GM18909 (cell line): ENCODE data around the gene TMEM45B.
"Not testable (repeated sequence)": the region's sequence is repeated elsewhere in the genome, so short reads cannot be mapped to it uniquely, and the experiment has no call there.

Experiments
- ATAC-seq: cut with Tn5 transposase; IDR thresholded peaks from one replicate; pipeline ENCODE4 v1.9.1; 2021; ENCODE audit warnings: mild to moderate bottlenecking; ENCODE audit not compliant: unreplicated experiment, poor library complexity

The TMEM45B gene

DNA sequence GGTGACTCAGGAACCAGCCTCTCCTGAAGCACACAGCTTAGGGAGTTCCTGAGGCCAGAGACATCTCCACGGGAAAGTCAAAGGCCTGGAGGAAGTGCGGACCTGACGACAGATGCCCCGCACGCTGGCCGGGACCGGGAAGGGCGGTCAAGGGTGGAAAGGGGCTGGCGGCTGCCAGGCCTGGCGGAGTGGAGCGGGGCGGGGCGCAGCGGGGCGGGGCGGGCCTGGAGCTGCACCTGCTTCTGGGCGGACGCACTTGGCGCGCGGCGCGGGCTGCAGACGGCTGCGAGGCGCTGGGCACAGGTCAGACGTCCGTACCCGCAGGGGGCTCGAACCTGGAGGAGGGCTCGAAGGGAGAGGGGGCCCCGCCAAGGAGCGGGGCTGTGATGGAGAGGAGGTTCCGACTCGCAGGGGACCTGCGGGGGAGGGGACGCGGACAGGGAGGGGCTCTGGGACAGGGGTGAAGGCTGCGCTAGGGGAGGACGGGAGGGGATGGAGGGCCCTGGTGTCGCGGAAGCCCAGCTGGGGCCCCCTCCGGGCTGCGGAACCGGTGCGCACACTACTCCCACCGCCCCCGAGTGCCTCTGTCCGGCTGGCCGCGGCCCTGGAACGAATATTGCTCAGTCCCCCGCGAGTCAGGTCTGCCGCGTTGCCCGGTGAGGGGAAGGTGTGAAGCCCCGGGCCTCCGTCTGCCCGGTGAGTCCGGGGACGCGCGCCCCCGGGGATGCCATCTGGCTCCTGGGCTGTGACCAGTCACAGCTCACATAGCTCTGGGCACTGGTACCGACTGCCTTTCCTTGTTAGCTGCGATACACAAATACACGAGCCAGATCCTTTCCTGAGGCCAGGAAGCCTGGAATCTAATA, at the start of gene TMEM45B:
TSS of gene TMEM45B (plus strand) at position 253 of the 866 bp plus-strand sequence. CDS start 36,635 bp downstream, outside the sequence.
- ATAC-seq, result no peak

GRCh38 chr11:129766898-129767604, 48.6 kb upstream of the TMEM45B start:
- no peak for ATAC-seq

DNA sequence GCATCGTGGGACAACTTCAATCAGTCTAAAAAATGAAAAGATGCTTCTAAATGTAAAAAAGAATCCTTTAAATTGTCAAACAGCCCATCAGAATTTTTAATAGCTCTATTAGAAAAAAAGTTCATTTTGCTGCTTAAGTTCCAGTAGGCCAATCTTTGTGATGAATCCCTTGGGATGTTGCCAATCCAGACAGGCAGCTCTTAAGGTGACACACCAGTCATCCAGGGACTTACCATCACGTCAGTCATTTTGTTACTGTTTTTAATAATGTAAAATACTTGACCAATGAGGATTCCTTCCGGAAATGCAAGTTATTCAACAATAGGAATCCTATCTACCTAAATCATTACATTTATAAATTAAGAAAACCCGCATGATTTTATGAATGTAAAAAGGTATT, 47.8 kb upstream of the TMEM45B start:
- no peak for ATAC-seq

- ATAC-seq, result no peak
Measured at GRCh38 chr11:129768356-129768755, 47.3 kb upstream of the TMEM45B start.

- no peak for ATAC-seq
Measured at GRCh38 chr11:129769059-129769458, 46.6 kb upstream of the TMEM45B start.

DNA sequence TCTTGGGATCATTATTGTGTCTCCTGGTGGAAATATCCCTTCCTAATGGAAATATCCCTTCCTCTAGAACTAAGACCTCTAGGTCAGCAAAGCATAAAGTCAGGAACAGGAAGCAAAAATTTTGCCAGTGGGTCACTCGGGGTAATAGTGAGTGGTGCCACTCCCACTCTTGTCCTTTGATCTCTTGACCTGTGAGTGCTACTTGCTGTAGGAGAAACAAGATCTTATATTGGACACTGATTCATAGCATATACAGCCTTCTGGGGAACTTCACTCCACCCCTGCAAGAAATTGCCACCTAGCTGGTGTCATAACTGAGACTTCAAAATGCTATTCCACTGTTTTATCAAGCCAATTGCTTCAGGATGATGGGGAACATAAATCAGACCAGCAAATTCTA, 44.7 kb upstream of the TMEM45B start:
- no peak for ATAC-seq

DNA sequence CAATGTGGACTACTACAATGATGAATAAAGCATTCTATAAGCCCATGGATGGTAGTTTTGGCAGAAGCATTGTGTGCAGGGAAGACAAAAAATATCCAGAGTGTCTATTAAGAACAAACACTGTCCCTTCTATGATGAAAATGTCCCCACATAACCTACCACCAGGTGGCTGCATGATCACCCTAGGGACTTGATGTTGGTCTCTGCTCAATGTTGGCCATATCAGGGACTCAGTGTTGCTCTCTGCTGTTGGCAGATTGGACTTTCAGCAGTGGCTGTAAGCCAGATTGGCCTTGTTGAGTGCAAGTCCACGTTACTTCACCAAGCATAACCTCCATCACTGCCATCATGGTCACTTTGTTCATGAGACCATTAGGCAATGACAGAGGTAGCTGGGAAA, 44.2 kb upstream of the TMEM45B start:
- ATAC-seq, result not testable (repeated sequence)

- no peak for ATAC-seq
Measured at GRCh38 chr11:129778877-129779276, 36.8 kb upstream of the TMEM45B start.

GRCh38 chr11:129779342-129779741, 36.3 kb upstream of the TMEM45B start:
- ATAC-seq, result no peak

DNA sequence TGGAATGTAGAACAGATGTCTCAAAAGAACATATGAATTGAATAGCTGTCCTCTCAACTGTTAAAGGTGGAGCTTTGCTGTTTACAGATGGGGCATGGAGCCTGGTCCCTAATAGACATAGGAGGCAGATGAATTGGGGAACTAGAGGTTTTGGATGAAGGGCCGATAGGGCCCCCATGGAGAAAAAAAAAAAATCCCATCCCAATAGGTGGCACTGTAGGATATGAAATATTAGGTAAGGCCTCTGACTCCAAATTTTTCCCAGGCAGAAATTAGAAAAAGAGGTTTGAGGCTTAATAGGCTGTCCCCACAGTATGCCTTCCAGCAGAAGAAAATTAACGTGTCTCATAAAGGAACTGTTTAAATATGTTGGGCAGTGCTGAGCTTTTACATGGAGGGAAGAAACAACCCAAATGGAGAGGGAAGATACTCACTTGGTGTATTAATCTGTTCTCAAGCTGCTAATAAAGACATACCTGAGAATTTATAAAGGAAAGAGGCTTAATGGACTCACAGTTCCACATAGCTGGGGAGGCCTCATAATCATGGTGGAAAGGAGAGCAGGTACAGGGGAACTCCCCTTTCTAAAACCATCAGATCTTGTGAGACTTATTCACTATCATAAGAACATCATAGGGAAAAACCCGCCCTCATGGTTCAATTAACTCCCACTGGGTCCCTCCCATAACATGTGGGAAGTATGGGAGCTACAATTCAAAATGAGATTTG, 30.1 kb upstream of the TMEM45B start:
- no peak for ATAC-seq

DNA sequence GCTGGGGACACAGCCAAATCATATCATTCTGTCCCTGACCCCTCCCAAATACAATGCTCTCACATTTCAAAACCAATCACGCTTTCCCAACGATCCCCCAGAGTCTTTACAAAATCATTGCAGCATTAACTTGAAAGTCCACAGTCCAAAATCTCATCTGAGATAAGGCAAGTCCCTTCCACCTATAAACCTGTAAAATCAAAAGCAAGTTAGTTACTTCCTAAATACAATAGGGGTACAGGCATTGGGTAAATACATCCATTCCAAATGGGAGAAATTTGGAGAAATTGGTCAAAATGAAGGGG, 29.6 kb upstream of the TMEM45B start:
- ATAC-seq, result not testable (repeated sequence)

DNA sequence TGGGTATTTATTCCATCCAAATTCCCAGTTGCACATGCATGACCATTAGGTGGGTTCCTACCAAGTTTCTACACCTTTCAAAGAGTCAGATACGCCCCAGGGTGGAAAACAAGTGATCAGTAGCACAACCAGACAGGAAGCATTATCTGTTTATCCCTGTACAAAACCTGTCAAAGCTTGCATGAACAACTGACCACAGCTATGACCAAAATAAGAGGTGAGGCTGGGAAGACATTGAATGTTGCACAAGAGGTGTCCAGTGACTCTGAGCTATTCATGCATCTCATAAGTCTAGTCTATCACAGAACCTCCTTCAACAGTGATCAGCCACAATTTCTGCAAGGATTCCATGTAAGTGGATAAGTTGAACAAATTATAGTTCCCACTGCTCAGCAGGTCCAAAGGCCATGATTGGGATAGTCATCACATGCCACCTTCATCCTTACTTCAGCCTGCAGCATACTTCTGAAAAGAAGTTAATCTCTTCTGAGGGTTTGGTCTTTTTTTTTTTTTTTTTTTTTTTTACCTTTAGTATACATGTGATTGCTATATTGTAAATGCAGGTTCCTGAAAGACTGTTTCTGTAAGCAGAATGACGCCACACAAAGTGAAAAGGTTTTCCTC, 28.0 kb upstream of the TMEM45B start:
- ATAC-seq, result no peak

- no peak for ATAC-seq
Measured at GRCh38 chr11:129788278-129788677, 27.4 kb upstream of the TMEM45B start.

DNA sequence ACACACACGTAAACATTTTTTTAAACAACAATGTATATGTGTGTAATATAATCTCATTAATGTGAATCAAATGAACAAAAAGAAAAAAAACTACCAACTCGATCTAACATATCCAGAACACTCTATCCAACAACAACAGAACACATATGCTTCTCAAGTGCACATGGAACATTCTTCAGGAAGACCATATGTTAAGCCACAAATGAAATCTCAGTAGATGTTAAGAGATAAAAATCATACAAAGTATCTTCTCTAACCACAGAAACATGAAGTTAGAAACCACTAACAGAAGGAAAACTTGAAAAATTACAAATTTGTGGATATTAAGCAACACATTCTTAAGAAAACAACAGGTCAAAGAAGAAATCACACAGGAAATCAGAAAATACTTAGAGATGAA, 25.5 kb upstream of the TMEM45B start:
- ATAC-seq, result no peak

GRCh38 chr11:129791515-129791914, 24.1 kb upstream of the TMEM45B start:
- no peak for ATAC-seq

- no peak for ATAC-seq
Measured at GRCh38 chr11:129792663-129793062, 23.0 kb upstream of the TMEM45B start.

DNA sequence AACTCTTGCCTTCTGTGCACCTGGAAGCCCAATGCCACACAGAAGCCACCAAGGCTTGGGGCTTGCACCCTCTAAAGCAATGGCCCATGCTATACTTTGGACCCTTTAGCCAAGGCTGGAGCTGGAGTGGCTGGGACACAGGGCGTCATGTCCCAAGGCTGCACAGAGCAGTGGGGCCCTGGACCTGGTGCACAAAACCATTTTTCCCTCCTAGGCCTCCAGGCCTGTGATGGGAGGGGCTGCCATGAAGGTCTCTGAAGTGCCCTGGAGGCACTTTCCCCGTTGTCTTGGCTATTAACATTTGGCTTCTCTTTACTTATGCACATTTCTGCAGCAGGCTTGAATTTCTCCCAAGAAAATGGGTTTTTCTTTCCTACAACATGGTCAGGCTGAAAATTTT, 20.6 kb upstream of the TMEM45B start:
- ATAC-seq, result no peak

DNA sequence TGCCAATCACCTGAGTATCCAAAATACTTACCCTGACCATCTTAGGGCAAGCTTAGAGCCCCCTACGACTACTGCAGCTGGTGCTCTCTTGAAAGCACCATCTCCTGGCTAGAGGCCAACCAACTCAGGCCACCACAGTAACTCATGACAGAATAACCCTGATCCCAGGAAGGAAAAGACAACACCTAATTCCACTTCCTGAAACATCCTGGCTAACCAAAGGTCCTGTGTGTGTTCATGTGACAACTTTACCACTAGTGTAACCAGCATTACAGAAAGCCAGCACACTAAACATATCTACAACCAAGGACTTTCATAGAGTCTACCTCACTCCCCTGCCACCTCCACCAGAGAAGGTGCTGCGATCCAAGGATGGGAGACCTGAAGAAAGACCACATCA, 17.4 kb upstream of the TMEM45B start:
- no peak for ATAC-seq

GRCh38 chr11:129800162-129800561, 15.5 kb upstream of the TMEM45B start:
- ATAC-seq, result not testable (repeated sequence)

DNA sequence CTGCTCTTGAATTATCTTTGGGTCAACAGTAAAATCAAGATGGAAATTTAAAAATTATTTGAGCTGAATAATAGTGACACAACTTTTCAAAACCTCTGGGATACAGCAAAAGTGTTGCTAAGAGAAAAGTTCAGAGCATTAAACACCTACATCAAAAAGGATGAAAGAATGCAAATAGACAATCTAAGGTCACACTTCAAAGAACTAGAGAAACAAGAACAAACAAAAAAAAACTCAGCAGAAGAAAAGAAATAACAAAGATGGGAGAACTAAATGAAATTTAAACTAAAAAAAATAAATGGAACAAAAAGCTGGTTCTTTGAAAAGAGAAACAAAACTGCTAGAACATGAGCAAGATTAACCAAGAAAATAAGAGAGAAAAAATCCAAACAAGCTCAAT, 15.0 kb upstream of the TMEM45B start:
- ATAC-seq, result no peak

GRCh38 chr11:129803533-129803932, 12.1 kb upstream of the TMEM45B start:
- no peak for ATAC-seq
